NOMO-1 treated with dmso at 0.1 percent for 144 hours (cell line): ENCODE measurements around the gene TTLL11.

Experiments
- DNase-seq: peaks from one replicate; lab custom pipeline; 2025; ENCODE audit not compliant: unreplicated experiment; lab: John Stamatoyannopoulos, UW

TTLL11 gene

GRCh38 chr9:121780177-121781040, 312.7 kb downstream of the TTLL11 start:
- no peak for DNase-seq

- no peak for DNase-seq
Measured at GRCh38 chr9:121779381-121780117, 313.6 kb downstream of the TTLL11 start.

- no peak for DNase-seq
Measured at GRCh38 chr9:121778252-121779225, 314.6 kb downstream of the TTLL11 start.

DNA sequence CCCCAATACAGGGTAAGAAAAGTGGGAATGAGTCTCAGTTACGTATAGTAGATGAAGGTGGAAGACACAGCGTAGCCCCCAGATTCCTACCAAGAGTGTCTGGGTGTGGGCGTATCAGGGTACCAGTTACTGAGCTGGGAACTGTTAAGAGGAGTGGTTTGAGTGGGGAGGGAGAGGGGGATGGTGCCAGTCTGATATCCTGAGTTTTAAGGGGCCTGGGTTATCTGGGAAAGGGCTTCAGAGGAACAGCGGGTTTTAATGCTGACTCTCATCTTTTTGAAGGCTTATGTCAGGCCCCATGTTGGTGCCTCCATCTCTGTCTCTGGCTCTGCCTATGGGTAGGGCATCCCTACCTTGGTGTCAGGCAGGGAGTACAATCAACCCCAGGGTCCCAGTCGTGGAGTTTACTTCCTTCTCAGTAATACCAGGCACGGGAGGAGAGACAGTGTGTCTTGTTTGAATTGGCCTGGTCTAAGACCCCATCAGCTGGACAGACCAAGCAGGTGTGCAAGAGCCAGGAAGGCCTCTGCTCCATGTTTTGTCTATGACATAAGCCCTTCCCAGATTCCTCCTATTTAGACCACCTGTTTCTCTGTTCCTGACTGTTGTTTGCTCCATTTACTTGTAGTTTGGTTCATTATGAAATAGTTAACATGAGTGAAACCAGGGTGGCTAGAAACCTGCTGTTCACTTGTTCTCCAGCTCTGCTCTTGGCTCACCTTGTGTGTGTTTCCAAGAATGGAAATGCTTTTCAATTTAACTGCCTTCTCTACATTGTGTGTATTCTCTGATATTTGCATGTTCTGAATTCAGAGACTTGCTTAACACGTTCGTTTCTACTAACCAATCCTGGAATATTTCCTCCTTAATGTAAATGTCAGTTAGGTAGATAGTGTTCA, 316.1 kb downstream of the TTLL11 start:
- DNase-seq, result no peak

DNA sequence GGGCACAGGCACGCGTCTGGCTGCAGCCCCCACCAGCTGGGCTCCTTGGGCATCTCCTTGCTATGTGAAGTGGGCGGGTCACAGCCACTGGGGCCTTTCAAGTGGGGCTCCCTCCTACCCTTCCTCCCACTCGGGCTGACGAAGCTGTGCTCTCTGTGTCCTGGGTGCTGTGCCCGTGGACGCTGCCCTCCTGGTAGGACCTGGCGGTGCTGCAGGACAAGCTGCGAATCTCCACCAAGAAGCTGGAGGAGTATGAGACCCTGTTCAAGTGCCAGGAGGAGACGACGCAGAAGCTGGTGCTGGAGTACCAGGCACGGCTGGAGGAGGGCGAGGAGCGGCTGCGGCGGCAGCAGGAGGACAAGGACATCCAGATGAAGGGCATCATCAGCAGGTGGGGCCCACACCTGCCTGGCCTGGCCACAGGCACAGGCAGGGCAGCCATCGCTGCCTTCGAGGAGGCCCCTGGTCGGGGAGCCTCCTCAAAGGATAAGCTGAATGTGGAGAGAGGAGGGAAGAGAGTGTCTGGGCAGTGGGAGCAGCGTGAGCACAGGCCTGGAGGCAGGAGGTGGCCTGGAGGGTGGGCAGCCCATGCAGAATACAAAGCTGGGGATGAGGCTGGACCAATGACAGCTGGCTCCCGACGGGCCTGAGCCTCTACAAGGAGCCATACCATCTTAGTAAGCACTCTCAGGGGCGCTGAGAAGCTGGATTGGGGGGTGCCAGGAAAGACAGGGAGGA, 316.9 kb downstream of the TTLL11 start:
- DNase-seq, result no peak

- no peak for DNase-seq
Measured at GRCh38 chr9:121774715-121775613, 318.1 kb downstream of the TTLL11 start.

DNA sequence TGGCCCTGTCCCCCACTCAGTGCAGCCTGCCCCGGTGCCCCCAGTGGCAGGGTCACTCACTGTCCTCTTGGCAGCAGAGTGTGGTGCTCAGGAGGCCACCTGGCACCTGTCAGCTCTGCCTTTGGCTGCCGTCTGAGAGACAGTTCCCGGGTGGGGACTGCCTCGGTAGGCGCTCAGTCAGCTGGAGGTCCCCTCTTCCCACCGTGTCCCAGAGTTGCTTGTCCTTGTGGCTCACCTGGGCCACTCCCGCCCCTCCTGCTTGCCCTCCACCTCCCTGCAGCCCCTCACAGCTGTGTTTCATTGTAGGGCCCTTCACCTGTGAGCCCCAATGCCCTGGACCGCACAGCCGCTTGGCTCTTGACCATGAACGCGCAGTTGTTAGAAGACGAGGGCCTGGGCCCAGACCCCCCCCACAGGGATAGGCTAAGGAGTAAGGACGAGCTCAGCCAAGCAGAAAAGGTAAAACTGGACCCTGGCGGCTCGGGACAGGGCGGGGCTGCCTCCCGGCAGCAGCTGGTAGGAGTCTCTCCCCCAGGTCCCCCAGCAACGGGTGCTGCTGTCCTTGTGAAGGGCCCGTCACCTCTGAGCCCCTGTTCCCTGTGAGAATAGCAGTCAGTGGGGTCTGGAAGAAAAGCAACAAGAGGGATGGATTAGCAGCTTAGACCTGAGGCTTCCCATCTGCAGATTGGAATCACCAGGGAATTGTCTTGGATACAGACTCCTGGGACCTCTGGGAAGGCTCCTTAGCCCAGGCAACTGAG, 319.0 kb downstream of the TTLL11 start:
- DNase-seq, result no peak

- DNase-seq, result no peak
Measured at GRCh38 chr9:121773286-121773953, 319.7 kb downstream of the TTLL11 start.

DNA sequence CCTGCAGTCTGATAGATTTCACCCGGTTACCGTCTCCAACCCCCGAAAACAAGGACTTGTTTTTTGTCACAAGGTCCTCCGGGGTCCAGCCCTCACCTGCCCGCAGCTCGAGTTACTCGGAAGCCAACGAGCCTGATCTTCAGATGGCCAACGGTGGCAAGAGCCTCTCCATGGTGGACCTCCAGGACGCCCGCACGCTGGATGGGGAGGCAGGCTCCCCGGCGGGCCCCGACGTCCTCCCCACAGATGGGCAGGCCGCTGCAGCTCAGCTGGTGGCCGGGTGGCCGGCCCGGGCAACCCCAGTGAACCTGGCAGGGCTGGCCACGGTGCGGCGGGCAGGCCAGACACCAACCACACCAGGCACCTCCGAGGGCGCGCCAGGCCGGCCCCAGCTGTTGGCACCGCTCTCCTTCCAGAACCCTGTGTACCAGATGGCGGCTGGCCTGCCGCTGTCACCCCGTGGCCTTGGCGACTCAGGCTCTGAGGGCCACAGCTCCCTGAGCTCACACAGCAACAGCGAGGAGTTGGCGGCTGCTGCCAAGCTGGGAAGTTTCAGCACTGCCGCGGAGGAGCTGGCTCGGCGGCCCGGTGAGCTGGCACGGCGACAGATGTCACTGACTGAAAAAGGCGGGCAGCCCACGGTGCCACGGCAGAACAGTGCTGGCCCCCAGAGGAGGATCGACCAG, 320.4 kb downstream of the TTLL11 start:
- no peak for DNase-seq
